ENCODE data around the gene LBR.

- TF ChIP-seq CTCF (conservative IDR thresholded peaks at IDR 0.05 in 1 of 2, IDR thresholded peaks at IDR 0.05 in 1 of 2; ENCODE audit: extremely low read depth in 1 of 2, insufficient read depth in 1 of 2, low read depth in 1 of 2, low read length in 2 of 2) (no peak), EZH2 (IDR thresholded peaks at IDR 0.05; ENCODE audit: borderline replicate concordance, low read length) (no peak)
Observed at GRCh38 chr1:225366552-225366951, 61.3 kb downstream of the LBR start.

Data from mammary epithelial cell (primary cell).